SH-SY5Y (cell line): Measurements from ENCODE around the gene PRC1.

Experiments used
- GATA2 ChIP-seq: IDR thresholded peaks from 2 replicates; pipeline ENCODE4 v1.6.1; 2011; ENCODE audit warnings: mild to moderate bottlenecking, low read depth, low read length
- GATA3 ChIP-seq: IDR thresholded peaks from 2 replicates; pipeline ENCODE4 v1.6.1; 2011; ENCODE audit warnings: low read depth, mild to moderate bottlenecking, low read length, moderate library complexity

- TF ChIP-seq GATA3 (no peak), GATA2 (no peak)
These were observed 36.5 kb downstream of the PRC1 start for GRCh38 chr15:90957791-90958190.
